Body of pancreas (tissue), 4 donors: Measurements from ENCODE around the gene JMY.

Experiments used
- POLR2A ChIP-seq, 3 donors: fragments of 450-650 bp; IDR thresholded peaks; one replicate each; pipeline ENCODE4 v1.6.1; 2016; ENCODE audit warnings: antibody characterized with exemption in 3 of 3, mild to moderate bottlenecking in 2 of 3
- TF ChIP-seq, protein P1 (sequence below), 7 experiments: fragments of 450-650 bp in 4 of 7; fragments of 200-600 bp in 3 of 7; sonication (generic) in 3 of 7; IDR thresholded peaks; one replicate each; pipeline ENCODE4 v1.5.1; 2016 to 2019; ENCODE audit warnings: antibody characterized with exemption in 7 of 7

DNA sequence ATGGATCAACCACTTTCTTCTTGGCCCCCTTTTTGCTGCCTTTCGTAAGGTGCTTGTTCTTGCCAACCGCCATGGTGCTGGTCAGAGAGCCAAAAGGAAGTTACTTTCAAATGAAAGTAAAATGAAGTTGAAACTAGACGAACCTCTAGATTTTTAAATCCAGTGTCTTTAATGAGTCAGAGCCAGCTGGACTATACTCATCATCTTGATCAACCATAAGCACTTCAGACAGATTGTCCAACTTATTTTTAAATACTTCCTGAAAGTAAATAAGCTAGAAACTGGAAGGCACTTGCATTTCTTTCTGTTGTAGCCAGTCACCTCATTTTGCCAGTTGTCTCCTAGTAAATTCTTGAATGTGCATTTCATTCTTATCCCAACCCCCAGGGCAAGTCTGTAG lies 48.9 kb downstream of the JMY start:
- TF ChIP-seq, protein P1, sequence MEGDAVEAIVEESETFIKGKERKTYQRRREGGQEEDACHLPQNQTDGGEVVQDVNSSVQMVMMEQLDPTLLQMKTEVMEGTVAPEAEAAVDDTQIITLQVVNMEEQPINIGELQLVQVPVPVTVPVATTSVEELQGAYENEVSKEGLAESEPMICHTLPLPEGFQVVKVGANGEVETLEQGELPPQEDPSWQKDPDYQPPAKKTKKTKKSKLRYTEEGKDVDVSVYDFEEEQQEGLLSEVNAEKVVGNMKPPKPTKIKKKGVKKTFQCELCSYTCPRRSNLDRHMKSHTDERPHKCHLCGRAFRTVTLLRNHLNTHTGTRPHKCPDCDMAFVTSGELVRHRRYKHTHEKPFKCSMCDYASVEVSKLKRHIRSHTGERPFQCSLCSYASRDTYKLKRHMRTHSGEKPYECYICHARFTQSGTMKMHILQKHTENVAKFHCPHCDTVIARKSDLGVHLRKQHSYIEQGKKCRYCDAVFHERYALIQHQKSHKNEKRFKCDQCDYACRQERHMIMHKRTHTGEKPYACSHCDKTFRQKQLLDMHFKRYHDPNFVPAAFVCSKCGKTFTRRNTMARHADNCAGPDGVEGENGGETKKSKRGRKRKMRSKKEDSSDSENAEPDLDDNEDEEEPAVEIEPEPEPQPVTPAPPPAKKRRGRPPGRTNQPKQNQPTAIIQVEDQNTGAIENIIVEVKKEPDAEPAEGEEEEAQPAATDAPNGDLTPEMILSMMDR (IDR thresholded peaks at IDR 0.05) = no peak
- TF ChIP-seq POLR2A (IDR thresholded peaks at IDR 0.05) = no peak
